GM21367 (cell line): ENCODE measurements around the gene ZNF462.

Source experiments
- ATAC-seq: cut with Tn5 transposase; IDR thresholded peaks from one replicate; pipeline ENCODE4 v1.9.1; 2021; ENCODE audit not compliant: unreplicated experiment

ZNF462 gene

DNA sequence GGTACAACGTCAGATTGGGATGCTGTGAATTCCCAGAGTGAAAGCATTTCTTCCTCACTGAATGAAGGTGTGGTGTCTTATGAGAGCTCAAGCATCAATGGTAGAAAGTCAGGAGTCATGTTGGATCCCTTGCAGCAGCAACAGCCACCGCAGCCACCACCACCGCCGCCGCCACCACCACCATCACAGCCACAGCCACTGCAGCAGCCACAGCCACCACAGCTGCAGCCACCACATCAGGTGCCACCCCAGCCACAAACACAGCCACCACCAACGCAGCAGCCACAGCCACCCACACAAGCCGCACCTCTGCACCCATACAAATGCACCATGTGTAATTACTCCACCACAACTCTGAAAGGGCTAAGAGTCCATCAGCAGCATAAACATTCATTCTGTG is 62.4 kb downstream of the ZNF462 start:
- no peak for ATAC-seq

DNA sequence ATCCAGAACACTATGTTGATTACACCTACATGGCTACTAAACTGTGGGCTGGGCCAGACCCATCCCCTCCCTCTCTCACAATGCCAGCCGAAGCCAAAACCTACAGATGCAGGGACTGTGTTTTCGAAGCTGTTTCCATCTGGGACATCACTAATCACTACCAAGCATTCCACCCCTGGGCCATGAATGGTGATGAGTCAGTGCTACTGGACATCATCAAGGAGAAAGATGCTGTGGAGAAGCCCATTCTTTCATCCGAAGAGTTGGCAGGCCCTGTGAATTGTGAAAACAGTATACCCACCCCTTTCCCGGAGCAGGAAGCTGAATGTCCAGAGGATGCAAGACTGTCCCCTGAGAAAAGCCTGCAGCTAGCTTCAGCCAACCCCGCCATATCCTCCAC is 65.0 kb downstream of the ZNF462 start:
- ATAC-seq: no peak

DNA sequence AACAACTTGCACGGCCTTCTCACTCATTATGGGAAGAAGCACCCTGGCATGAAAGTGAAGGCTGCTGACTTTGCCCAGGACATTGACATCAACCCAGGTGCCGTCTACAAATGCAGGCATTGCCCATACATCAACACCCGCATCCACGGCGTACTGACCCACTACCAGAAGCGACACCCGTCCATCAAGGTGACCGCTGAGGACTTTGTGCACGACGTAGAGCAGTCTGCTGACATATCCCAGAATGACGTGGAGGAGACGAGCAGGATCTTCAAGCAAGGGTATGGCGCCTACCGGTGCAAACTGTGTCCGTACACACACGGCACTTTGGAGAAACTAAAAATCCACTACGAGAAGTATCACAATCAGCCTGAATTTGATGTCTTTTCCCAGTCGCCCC is 65.4 kb downstream of the ZNF462 start:
- ATAC-seq: no peak

DNA sequence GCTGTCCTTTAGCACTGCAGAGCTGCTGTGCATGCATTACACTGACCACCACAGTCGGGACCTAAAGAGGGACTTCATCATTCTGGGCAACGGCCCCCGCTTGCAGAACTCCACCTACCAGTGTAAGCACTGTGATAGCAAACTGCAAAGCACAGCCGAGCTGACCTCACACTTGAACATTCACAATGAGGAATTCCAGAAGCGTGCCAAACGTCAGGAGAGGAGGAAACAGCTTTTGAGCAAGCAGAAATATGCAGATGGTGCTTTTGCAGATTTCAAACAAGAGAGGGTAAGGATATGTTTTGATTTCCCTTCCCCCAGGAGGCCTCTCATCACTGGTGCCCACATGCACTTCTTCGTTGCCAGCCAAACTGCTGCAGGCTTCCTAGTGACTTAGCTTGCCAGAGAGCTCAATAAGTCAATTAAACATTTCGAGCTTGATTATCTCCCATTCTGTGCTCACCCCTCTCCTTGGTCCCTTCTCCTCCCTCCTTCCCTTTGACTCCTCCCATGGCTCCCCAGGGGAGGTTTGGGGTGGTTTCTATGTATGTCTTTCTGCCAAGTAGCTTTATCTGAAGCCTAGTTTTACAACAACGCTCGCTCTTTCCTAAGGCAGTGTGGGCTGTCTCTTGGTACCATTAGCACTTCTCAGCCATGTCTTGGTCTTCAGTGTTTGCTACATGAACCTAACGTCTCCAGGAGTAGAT is 66.7 kb downstream of the ZNF462 start:
- ATAC-seq: no peak

DNA sequence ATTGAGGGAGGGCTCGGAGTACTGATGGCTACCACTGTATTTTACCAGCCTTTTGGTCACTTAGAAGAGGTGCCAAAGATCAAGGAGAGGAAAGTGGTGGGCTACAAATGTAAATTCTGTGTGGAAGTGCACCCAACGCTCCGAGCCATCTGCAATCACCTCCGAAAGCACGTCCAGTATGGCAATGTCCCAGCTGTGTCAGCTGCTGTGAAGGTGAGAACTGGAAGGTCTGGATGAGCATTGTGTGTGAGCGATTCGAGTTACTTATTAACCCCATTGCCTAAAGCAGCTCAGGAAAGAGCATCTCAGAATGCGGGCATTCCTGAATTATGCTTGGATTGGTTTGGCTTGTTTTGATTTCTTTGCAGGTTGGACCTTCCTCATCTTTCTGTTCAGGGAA is 67.5 kb downstream of the ZNF462 start:
- no peak for ATAC-seq

DNA sequence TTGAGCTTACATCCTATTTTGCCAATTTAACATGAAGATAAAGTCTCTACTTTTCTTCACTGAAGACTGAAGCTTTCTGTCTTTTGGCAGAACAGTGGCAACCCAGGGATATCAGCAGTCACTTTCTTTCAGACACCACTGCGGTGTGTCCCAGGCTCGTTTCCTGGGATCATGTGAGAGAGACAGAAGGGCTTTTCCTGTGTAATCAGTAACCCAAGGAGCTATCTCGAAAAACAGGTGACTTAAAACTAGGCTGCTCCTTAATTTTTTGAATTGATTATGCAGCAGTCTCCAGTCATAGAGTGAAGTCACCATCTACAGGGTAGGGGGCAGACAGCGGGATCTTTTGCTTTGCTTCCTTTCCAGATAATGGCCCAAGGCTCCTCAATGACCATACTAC is 68.5 kb downstream of the ZNF462 start:
- no peak for ATAC-seq

DNA sequence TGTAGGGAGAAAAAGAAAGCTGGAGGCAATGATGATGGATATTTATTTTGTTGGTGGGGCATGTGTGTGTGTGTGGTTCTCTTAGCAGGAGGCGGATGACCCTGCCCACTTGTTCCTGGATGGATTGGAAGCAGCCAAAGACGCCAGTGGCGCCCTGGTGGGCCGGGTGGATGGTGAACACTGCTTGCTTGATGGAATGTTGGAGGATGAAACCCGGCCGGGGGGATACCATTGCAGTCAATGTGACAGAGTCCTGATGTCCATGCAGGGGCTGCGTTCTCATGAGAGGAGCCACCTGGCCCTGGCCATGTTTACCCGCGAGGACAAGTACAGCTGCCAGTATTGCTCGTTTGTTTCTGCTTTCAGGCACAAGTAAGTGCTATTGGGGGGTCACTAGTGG is 69.2 kb downstream of the ZNF462 start:
- ATAC-seq: no peak

DNA sequence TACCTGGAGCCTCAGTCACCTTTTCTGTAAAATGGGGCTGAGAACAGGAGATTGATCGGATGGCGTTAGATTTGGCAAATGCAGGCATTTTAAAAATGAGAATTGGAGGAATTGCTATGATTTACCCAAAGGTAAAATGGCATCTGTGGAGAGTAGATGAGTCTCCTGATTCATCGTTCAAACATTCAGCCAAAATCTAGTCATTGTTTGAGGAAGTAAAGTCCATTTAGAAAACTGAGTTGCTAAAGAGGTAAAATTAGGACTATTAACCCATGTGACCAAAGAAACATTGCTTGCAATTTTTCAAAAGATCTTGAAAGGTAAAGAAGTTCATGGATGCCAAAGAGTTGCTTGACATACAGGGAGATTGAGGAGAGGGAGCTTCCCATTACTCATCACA is 69.7 kb downstream of the ZNF462 start:
- ATAC-seq: no peak

DNA sequence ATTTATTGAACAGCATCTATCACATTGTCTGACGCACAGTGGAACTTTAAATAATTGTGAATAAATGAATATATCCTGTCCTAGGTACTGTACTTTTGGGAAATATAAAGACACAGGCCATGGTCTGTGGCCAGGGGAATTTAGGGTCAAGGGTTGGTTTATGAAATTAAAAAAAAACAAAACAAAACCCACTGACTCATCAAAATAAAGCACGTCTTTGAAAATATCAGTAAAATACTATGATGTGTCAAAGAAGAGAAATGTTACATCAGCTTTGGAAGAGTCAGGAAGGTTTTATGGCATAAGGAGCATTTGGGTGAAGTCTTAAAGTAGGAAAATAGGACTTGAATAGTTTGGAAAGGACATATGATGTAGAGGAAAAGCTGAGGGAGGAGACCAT is 70.5 kb downstream of the ZNF462 start:
- ATAC-seq: no peak

DNA sequence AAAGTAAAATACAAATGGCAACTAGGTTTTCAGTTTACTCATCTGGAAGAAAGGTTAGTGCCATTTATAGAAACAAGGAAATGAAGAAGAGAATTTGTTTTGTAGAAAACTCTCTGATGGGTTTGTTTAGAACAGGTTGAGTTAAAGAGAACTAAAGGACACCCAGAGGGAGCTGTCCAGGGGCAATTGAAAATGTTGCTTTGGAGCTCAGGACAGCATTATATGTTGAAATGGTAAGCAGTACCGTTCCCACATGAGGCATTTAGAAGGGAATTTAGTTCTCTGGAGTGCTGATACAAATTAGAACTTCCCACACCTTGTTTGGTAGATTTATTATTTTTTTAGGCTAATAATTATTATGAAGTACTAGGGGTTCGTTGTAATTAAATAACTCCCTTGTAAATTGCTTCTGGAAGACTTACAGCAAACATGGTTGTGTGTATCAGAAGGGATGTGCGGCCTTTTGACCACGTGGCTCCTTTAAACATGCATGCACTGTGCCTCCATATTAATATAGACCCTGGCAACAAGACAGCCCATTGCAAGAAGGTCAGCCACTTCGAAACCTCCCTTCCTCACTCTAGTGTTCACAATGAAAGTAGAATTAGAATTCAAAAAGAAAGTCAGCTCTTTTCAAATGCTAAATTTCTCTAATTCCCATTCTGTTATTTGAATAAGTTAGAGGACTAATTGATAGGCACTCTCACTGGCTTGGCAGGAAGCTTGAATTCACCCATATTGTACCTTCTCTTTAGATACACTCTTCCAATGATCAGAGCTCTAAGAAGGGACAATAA is 71.7 kb downstream of the ZNF462 start:
- no peak for ATAC-seq

DNA sequence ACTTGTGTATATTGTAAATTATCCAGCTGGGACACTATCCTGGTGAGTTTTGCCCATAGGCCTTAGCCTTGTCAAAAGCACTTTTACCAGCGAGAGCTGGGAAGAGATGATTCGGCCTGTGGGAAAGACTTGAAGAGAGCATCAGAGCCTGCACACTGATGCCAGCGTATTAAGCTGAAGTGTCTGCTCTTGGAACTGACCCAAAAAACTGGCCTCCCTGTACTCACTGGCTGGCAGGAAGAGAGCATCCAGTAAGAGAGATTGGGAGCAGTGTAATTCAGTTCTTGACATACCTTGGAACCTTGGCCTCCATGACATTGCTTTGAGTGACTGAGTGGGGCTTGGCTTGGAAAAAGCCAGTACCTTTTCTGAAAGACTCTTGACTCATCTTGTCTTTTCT is 73.7 kb downstream of the ZNF462 start:
- no peak for ATAC-seq

DNA sequence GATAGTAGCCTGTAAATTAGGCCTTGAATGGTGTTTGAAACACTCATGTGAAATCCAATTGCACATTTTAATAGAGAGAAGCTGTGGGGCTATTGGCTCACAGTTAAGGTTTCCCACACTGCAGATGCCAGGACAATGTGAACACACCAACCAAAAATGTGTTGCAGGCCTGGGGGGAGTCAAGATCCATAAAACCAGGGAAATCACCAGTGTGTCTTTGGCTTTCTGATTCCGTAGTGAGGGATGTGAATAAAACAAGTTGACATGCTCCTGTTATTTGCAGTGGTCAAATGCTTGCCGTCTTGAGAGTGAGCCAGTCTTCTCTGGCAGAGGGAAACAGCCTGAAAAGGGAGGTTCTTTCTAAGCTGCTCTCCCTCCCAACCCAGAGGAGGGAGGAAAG is 79.0 kb downstream of the ZNF462 start:
- no peak for ATAC-seq

DNA sequence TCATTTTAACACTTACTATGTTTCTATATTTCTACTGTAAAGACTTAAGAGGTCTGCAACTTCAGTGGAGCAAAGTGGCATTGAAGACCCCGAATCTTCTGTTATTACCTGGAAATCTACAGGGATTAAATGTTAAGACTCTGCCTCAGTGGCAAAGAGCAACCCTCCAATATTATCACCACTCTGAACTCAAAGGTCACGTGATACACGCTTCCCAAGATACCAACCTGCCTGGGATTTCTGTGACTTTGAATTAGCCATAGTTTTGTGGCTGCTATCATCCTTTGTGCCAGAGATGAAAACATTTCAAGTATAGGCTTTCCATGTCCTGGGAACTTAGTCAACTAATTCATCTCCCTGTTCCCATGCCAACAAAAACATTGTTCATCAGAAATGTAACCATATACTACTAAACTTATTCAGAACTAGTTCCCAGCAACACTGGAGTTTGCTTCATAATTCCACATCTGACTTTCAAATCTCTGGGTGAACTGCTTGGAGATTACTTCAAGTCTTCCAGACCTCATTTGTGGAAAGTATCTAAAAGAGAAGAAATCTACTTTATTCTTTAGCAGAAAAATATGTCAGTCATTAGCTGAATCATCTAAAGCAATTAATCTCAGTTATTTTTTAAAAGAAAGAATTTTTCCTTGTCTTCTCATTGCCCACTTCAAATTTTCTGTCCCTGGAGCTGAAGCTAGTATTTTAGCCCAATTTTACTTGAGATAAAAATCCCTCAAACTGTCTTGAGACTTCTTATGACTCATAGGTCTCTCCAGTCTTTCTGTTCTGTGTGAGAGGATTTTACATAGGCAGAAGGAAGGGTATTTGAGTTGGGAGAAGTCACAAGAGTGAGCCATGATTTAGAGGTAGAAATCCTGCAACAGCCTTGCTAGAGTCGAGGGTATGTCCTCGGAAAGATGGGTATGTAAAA is 83.0 kb downstream of the ZNF462 start:
- ATAC-seq: no peak

DNA sequence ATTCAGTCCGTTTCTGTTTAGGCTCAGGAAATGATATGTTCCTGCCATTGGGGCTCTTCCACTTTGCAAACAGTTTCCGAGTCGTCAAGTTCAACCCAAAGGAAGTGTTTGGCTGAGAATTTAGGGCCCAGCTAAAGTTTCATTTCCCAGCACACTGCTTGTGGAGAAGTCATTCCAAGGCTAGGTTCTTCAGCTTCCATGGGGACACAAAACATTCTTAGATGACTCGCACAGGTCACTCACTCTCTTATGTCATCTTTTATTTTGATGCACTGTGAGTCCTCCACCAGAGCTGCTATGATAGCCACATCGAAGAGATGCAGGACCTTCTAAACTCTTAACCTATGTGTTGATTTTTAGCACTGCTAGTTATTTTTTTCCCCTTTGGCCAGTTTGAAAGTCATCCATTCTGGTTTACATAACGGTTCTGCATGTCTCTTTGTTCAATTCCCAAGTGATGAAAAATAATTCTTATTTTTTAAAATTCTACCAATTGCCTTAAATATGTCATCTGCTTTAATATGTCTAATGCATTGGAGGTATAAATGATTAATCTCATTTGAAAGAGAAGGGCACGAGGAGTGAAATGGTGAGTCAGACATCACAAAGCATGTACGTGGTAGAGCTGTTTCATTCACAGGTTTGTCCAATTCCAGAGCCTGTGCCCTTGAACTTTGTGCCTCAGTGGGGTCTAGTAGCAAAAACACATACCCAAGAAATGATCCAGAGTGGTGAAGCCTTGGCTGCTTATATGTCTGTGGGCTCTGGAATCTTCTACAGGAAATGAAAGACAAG is 84.3 kb downstream of the ZNF462 start:
- no peak for ATAC-seq

DNA sequence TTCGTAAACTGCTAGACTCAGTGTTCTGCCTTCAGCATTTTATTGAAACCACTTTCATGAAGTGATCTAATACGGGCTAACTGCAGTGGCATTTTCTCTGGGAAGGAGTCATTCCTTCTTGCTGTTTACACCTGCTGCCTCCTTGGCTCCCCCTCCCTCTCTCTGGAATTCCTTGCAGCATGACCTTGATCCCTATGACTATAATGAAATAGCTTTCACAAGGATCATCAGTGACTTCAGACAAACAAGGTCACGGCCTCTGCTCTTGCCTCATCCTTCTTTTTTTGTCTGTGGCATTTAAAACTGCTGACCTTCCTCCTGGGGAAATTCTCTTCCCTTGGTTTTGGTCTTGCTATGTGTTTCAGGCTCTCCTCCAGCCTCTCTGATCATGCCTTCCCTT is 90.2 kb downstream of the ZNF462 start:
- no peak for ATAC-seq

DNA sequence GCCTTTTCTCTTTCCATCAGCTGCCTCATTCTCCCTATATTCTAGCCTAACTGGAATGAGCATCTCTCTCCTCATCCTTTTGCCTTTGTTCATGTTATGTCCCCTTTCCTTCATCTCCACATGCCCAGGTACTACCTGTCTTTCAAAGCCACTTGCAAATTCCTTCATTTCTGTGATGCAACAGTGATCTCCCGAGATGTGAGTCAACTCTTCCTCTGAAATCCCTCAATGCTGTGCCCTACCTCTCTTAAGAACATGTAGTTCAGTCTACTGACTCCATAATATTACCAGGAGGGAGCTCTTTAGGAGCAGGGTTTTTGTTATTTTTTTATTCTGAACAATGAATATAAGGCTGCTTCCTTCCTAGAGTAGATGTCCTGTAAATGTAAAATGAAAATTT is 91.6 kb downstream of the ZNF462 start:
- no peak for ATAC-seq

DNA sequence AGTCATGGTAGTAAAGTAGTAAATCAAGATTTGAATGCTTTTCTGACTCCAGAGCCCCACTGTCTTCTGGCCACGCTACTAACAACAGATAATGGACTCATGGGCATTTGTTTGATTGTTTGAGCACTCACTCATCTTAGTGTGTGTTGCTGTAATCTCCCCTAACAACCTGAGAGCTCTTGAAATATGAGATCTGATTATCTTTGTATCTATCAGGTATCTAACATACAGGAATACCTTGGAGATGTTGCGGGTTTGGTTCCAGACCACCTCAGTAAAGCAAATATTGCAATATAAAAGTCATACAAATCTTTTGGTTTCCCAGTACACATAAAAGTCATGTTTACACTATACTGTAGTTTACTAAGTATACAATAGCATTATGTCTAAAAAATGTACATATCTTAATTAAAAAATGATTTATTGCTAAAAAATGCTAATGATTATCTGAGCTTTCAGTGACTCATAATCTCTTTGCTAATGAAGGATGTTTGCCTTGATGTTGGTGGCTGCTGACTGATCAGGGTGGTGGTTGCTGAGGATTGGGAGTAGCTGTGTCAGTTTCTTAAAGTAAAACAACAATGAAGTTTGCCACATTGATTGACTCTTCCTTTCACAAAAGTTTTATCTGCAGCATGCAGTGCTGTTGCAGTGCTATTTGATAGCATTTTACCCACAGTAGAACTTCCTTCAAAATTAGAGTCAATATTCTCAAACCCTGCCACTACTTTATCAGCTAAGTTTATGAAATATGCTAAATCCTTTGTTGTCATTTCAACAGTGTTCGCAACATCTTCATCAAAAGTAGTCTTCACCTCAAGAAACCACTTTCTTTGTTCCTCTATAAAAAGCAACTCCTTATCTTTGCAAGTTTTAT is 92.2 kb downstream of the ZNF462 start:
- ATAC-seq: no peak

DNA sequence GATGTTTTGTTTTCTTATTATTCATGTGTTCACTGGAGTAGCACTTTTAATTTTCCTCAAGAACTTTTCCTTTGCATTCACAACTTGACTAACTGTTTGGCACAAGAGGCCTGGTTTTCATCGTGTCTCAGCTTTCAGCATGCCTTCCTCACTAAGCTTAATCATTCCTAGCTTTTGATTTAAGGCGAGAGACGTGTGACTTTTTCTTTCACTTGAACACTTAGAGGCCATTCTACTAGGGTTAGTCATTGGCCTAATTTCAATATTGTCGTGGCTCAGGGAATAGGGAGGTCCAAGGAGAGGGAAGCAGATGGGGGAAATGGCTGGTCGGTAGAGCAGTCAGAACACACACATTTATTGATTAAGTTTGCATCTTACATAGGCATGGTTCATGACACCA is 94.0 kb downstream of the ZNF462 start:
- ATAC-seq: no peak

DNA sequence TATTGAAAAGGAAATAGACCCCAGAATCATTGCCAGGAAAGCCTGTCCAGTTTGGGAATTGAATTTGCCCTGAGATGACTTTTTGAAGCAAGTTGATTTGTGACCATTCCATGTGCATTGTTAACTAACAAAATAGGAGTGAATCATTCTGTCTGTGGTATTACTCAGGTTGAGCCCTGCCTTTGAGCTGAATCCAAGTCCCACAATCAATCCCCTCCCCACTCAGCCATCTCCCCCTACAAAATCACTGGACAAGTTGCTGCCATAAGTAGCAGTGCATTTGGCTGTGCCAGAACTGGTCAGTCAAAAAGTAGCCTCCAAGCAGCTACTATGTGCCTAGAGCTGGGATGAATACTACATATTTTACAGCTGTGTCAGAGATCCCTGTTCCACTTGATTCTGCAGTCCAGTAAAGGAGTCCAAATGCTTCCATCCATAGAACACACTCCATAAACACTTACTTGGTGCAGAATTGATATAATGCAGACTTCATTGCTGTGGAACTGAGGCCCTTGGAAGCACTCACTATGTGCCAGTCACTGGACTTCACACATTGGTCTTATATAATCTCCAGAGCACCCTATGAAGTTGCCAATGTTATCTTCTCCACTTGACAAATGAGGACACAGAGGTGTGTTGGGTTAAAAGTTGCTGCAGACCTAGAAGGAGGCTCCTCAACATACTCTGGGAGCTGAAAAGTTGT is 96.1 kb downstream of the ZNF462 start:
- ATAC-seq: no peak
